ENCODE results near the gene PRSS21.

PRSS21 gene

GRCh38 chr16:2777231-2777902, 39.7 kb upstream of the PRSS21 start, which contains the start of gene ELOB:
ELOB (minus strand) TSS chr16:2777280; CDS start chr16:2777239, 41 bp downstream.
- H3K9me3 Mint-ChIP-seq: no peaks in the 10 kb centered on the region
- peak within 1 kb of the TSS; percentile 97 for H3K27ac Mint-ChIP-seq
- H3K36me3 Mint-ChIP-seq (ENCODE audit: low read depth): peaks cover 22% of the 10 kb centered on the region
- H3K4me3 Mint-ChIP-seq: peak within 1 kb of the TSS; percentile 96
- H3K27me3 Mint-ChIP-seq: no peaks in the 10 kb centered on the region
- peaks cover 28% of the 10 kb centered on the region for H3K4me1 Mint-ChIP-seq (ENCODE audit: low read depth)

- H3K9me3 Mint-ChIP-seq: no peaks in the 10 kb centered on the region
- H3K36me3 Mint-ChIP-seq (ENCODE audit: low read depth): peaks cover 16% of the 10 kb centered on the region
- peak overlapping the region; percentile 95 for H3K4me3 Mint-ChIP-seq
- H3K27me3 Mint-ChIP-seq: no peaks in the 10 kb centered on the region
- peak overlapping the region; percentile 97 for H3K27ac Mint-ChIP-seq
- H3K4me1 Mint-ChIP-seq (ENCODE audit: low read depth): peaks cover 25% of the 10 kb centered on the region
These were observed 39.0 kb upstream of the PRSS21 start for GRCh38 chr16:2777903-2778629.

GRCh38 chr16:2778630-2778958, 38.4 kb upstream of the PRSS21 start:
- Mint-ChIP-seq H3K9me3 (no peaks in the 10 kb centered on the region), H3K4me1 (ENCODE audit: low read depth) (peaks cover 25% of the 10 kb centered on the region), H3K36me3 (ENCODE audit: low read depth) (peaks cover 14% of the 10 kb centered on the region), H3K27ac (peak overlapping the region; percentile 97), H3K27me3 (no peaks in the 10 kb centered on the region), H3K4me3 (peak overlapping the region; percentile 95)

GRCh38 chr16:2779151-2779920, 37.7 kb upstream of the PRSS21 start:
- peaks cover 25% of the 10 kb centered on the region for H3K4me1 Mint-ChIP-seq (ENCODE audit: low read depth)
- peak overlapping the region; percentile 95 for H3K4me3 Mint-ChIP-seq
- H3K27me3 Mint-ChIP-seq: no peaks in the 10 kb centered on the region
- H3K9me3 Mint-ChIP-seq: no peaks in the 10 kb centered on the region
- peaks cover 12% of the 10 kb centered on the region for H3K36me3 Mint-ChIP-seq (ENCODE audit: low read depth)
- H3K27ac Mint-ChIP-seq: peak overlapping the region; percentile 97

- Mint-ChIP-seq H3K36me3 (ENCODE audit: low read depth) (peaks cover 12% of the 10 kb centered on the region), H3K27me3 (no peaks in the 10 kb centered on the region), H3K27ac (peak overlapping the region; percentile 52), H3K4me1 (ENCODE audit: low read depth) (peaks cover 27% of the 10 kb centered on the region), H3K4me3 (no peak overlapping the region), H3K9me3 (no peaks in the 10 kb centered on the region)
These were observed 36.8 kb upstream of the PRSS21 start for GRCh38 chr16:2779978-2780898.

- Mint-ChIP-seq H3K4me1 (ENCODE audit: low read depth) (peaks cover 19% of the 10 kb centered on the region), H3K4me3 (no peak overlapping the region), H3K9me3 (no peaks in the 10 kb centered on the region), H3K27ac (peak overlapping the region; percentile 21), H3K36me3 (ENCODE audit: low read depth) (peaks cover 6% of the 10 kb centered on the region), H3K27me3 (no peaks in the 10 kb centered on the region)
These were observed 34.3 kb upstream of the PRSS21 start for GRCh38 chr16:2782583-2783351.

- no peaks in the 10 kb centered on the region for H3K36me3 Mint-ChIP-seq (ENCODE audit: low read depth)
- H3K9me3 Mint-ChIP-seq: no peaks in the 10 kb centered on the region
- no peaks in the 10 kb centered on the region for H3K27me3 Mint-ChIP-seq
These were observed 33.3 kb upstream of the PRSS21 start for GRCh38 chr16:2783581-2784357.

GRCh38 chr16:2784358-2785100, 32.5 kb upstream of the PRSS21 start:
- peaks cover 2% of the 10 kb centered on the region for H3K27me3 Mint-ChIP-seq
- H3K9me3 Mint-ChIP-seq: no peaks in the 10 kb centered on the region
- peak overlapping the region; percentile 94 for H3K27ac Mint-ChIP-seq
- H3K4me3 Mint-ChIP-seq: peak overlapping the region; percentile 85
- H3K4me1 Mint-ChIP-seq (ENCODE audit: low read depth): peaks cover 7% of the 10 kb centered on the region
- H3K36me3 Mint-ChIP-seq (ENCODE audit: low read depth): no peaks in the 10 kb centered on the region

More at GRCh38 chr16:2783581-2784357, 33.3 kb upstream of the PRSS21 start:
- H3K27ac Mint-ChIP-seq: no peak overlapping the region
- H3K4me1 Mint-ChIP-seq (ENCODE audit: low read depth): peaks cover 9% of the 10 kb centered on the region
- H3K4me3 Mint-ChIP-seq: peak overlapping the region; percentile 17

GRCh38 chr16:2785101-2785991, 31.7 kb upstream of the PRSS21 start:
- H3K27me3 Mint-ChIP-seq: peaks cover 7% of the 10 kb centered on the region
- no peaks in the 10 kb centered on the region for H3K9me3 Mint-ChIP-seq
- peak overlapping the region; percentile 94 for H3K27ac Mint-ChIP-seq
- no peaks in the 10 kb centered on the region for H3K36me3 Mint-ChIP-seq (ENCODE audit: low read depth)
- H3K4me1 Mint-ChIP-seq (ENCODE audit: low read depth): peaks cover 7% of the 10 kb centered on the region
- peak overlapping the region; percentile 85 for H3K4me3 Mint-ChIP-seq

- Mint-ChIP-seq H3K4me3 (peak overlapping the region; percentile 71), H3K27ac (peak overlapping the region; percentile 58)
These were observed 30.8 kb upstream of the PRSS21 start for GRCh38 chr16:2786061-2786825.

GRCh38 chr16:2786826-2787151, 30.2 kb upstream of the PRSS21 start:
- Mint-ChIP-seq H3K36me3 (ENCODE audit: low read depth) (no peaks in the 10 kb centered on the region), H3K27ac (no peak overlapping the region), H3K9me3 (no peaks in the 10 kb centered on the region), H3K4me1 (ENCODE audit: low read depth) (peaks cover 7% of the 10 kb centered on the region), H3K27me3 (peaks cover 11% of the 10 kb centered on the region), H3K4me3 (no peak overlapping the region)

More at GRCh38 chr16:2786061-2786825, 30.8 kb upstream of the PRSS21 start:
- Mint-ChIP-seq H3K9me3 (no peaks in the 10 kb centered on the region), H3K27me3 (peaks cover 8% of the 10 kb centered on the region), H3K36me3 (ENCODE audit: low read depth) (no peaks in the 10 kb centered on the region), H3K4me1 (ENCODE audit: low read depth) (peaks cover 7% of the 10 kb centered on the region)
